SK-N-SH (cell line): ENCODE results near the gene C1QTNF4. TPM values are rescaled to one million over a fixed set of nuclear protein-coding genes. Genes with fewer than 3 reads are reported as not detected.

Source experiments
- CTCF ChIA-PET: fragments of 300-600, 350-600 bp; formaldehyde crosslinking; extraction: SDS; loops from one replicate; lab custom pipeline; 2021; lab: Yijun Ruan, JAX
- POLR2A ChIA-PET: fragments of 350-600 bp; sonication (Branson Sonifier 250); formaldehyde crosslinking; extraction: SDS; loops from one replicate; lab custom pipeline; 2020; ENCODE audit warnings: antibody characterized with exemption, inconsistent platforms; lab: Yijun Ruan, JAX
- DNase-seq: peaks from one replicate; pipeline ENCODE4 v3.0.0; 2012
- H2AFZ ChIP-seq: fragments of 200-600 bp; sonication (generic); 2 replicates; pipeline ENCODE4 v1.8.1; 2016; ENCODE audit warnings: antibody characterized with exemption, mild to moderate bottlenecking, low read depth
- H3F3A ChIP-seq: fragments of 200-600 bp; sonication (generic); replicated peaks from 2 replicates; pipeline ENCODE3; 2016; ENCODE audit warnings: antibody characterized with exemption, mild to moderate bottlenecking; ENCODE audit not compliant: insufficient read depth
- H3K27ac ChIP-seq, 2 experiments: fragments of 200-500 bp in 1 of 2; fragments of 200-600 bp in 1 of 2; sonication (Bioruptor generic) in 1 of 2; sonication (generic), shearing (Covaris generic) in 1 of 2; 2 replicates each; pipeline versions ENCODE4 v1.5.1 to v1.6.1; 2014 to 2016; ENCODE audit warnings: low read depth in 2 of 2, inconsistent platforms in 1 of 2, low read length in 1 of 2, mild to moderate bottlenecking in 1 of 2, mixed read lengths in 1 of 2
- H3K27me3 ChIP-seq: fragments of 200-600 bp; sonication (generic), shearing (Covaris generic); 2 replicates; pipeline ENCODE4 v1.6.1; 2016; ENCODE audit warnings: mixed run types; ENCODE audit not compliant: insufficient read depth
- H3K36me3 ChIP-seq, 2 experiments: fragments of 200-500 bp in 1 of 2; fragments of 200-600 bp in 1 of 2; sonication (Bioruptor generic) in 1 of 2; sonication (generic) in 1 of 2; replicated peaks in 1 of 2; 2 replicates each; pipeline versions ENCODE3 to v1.5.1; 2014 to 2016; ENCODE audit warnings: low read length in 1 of 2, mild to moderate bottlenecking in 1 of 2; ENCODE audit not compliant: insufficient read depth in 2 of 2, control insufficient read depth in 1 of 2
- H3K4me1 ChIP-seq, 2 experiments: fragments of 200-500 bp in 1 of 2; fragments of 200-600 bp in 1 of 2; sonication (Bioruptor generic) in 1 of 2; sonication (generic), shearing (Covaris generic) in 1 of 2; 2 replicates each; pipeline versions ENCODE4 v1.5.1 to v1.6.1; 2014 to 2016; ENCODE audit warnings: low read depth in 1 of 2, low read length in 1 of 2, mixed run types in 1 of 2; ENCODE audit not compliant: insufficient read depth in 2 of 2, control insufficient read depth in 1 of 2
- H3K4me2 ChIP-seq: fragments of 200-600 bp; sonication (generic), shearing (Covaris generic); 2 replicates; pipeline ENCODE4 v1.6.1; 2017; ENCODE audit warnings: mixed run types
- H3K4me3 ChIP-seq, 2 experiments: fragments of 200-500 bp in 1 of 2; fragments of 200-600 bp in 1 of 2; sonication (Bioruptor generic) in 1 of 2; sonication (generic), shearing (Covaris generic) in 1 of 2; 2 replicates each; pipeline versions ENCODE4 v1.5.1 to v1.8.1; 2014 to 2016; ENCODE audit warnings: low read depth in 2 of 2, inconsistent platforms in 1 of 2, low read length in 1 of 2, mild to moderate bottlenecking in 1 of 2, mixed read lengths in 1 of 2, moderate library complexity in 1 of 2
- H3K79me2 ChIP-seq: fragments of 200-600 bp; sonication (generic); 2 replicates; pipeline ENCODE4 v1.8.1; 2017; ENCODE audit warnings: mild to moderate bottlenecking; ENCODE audit not compliant: insufficient read depth
- H3K9ac ChIP-seq: fragments of 200-600 bp; sonication (generic); 2 replicates; pipeline ENCODE4 v1.6.1; 2017; ENCODE audit warnings: mixed run types
- H3K9me2 ChIP-seq: fragments of 200-600 bp; sonication (generic); 2 replicates; pipeline ENCODE4 v1.6.1; 2017; ENCODE audit warnings: mixed run types
- H3K9me3 ChIP-seq: fragments of 200-600 bp; sonication (generic); 2 replicates; pipeline ENCODE4 v1.6.1; 2017; ENCODE audit warnings: mixed run types, mild to moderate bottlenecking, moderate library complexity
- H4K20me1 ChIP-seq: fragments of 200-600 bp; sonication (generic); 2 replicates; pipeline ENCODE4 v1.6.1; 2017; ENCODE audit warnings: mild to moderate bottlenecking, mixed run types; ENCODE audit not compliant: insufficient read depth
- ELF1 ChIP-seq: IDR thresholded peaks from 2 replicates; pipeline ENCODE4 v1.4.0; 2012
- EZH2phosphoT487 ChIP-seq: fragments of 200-600 bp; sonication (generic); IDR thresholded peaks from 2 replicates; pipeline ENCODE4 v1.6.1; 2017; ENCODE audit warnings: low read depth, mixed run types, mild to moderate bottlenecking, antibody characterized with exemption, moderate library complexity, borderline replicate concordance
- FOXJ3 ChIP-seq: sonication (generic); formaldehyde crosslinking; IDR thresholded peaks from 2 replicates; pipeline ENCODE4 v1.5.1; 2020; ENCODE audit warnings: mild to moderate bottlenecking, missing genetic modification reagents
- GATA2 ChIP-seq: sonication (generic); formaldehyde crosslinking; IDR thresholded peaks from 2 replicates; pipeline ENCODE4 v1.5.0; 2020; ENCODE audit warnings: mild to moderate bottlenecking, missing genetic modification reagents
- JUND ChIP-seq: IDR thresholded peaks from 2 replicates; pipeline ENCODE4 v1.4.0; 2012
- MEF2A ChIP-seq: IDR thresholded peaks from 2 replicates; pipeline ENCODE4 v1.4.0; 2012; ENCODE audit warnings: low read depth, borderline replicate concordance
- MXI1 ChIP-seq: IDR thresholded peaks from 2 replicates; pipeline ENCODE4 v1.6.1; 2012; ENCODE audit warnings: mild to moderate bottlenecking, low read depth, low read length, improper control_type of control experiment
- NFIC ChIP-seq: IDR thresholded peaks from 2 replicates; pipeline ENCODE4 v1.4.0; 2012; ENCODE audit warnings: borderline replicate concordance
- RAD21 ChIP-seq: IDR thresholded peaks from 2 replicates; pipeline ENCODE4 v1.6.1; 2012; ENCODE audit warnings: mild to moderate bottlenecking, low read length
- REST ChIP-seq: IDR thresholded peaks from 2 replicates; pipeline ENCODE4 v1.6.1; 2012; ENCODE audit warnings: mild to moderate bottlenecking, low read depth, low read length, moderate library complexity
- RFX5 ChIP-seq: IDR thresholded peaks from 2 replicates; pipeline ENCODE4 v1.6.1; 2012; ENCODE audit warnings: mild to moderate bottlenecking, improper control_type of control experiment, low read length
- RXRA ChIP-seq: IDR thresholded peaks from 2 replicates; pipeline ENCODE4 v1.4.0; 2012; ENCODE audit warnings: low read depth, mild to moderate bottlenecking, borderline replicate concordance
- SIN3A ChIP-seq: IDR thresholded peaks from 2 replicates; pipeline ENCODE4 v1.6.1; 2012; ENCODE audit warnings: low read depth, mild to moderate bottlenecking, low read length, moderate library complexity, borderline replicate concordance
- SMC3 ChIP-seq: IDR thresholded peaks from 2 replicates; pipeline ENCODE4 v1.6.1; 2012; ENCODE audit warnings: low read depth, low read length, improper control_type of control experiment
- TCF12 ChIP-seq: IDR thresholded peaks from 2 replicates; pipeline ENCODE4 v1.4.0; 2012
- TEAD4 ChIP-seq: IDR thresholded peaks from 2 replicates; pipeline ENCODE4 v1.4.0; 2012; ENCODE audit warnings: mild to moderate bottlenecking, borderline replicate concordance; ENCODE audit not compliant: insufficient read depth
- USF1 ChIP-seq: IDR thresholded peaks from 2 replicates; pipeline ENCODE4 v1.4.0; 2012; ENCODE audit warnings: low read depth, borderline replicate concordance
- USF2 ChIP-seq: fragments of 150-350 bp; IDR thresholded peaks from 2 replicates; pipeline ENCODE4 v1.6.1; 2017; ENCODE audit warnings: antibody characterized with exemption, low read length, low read depth, borderline replicate concordance
- WGBS: methylation state at CpG from one replicate; pipeline ENCODE4 v1.1.6; 2017; ENCODE audit warnings: low lambda C conversion rate; 5-methylcytosine and 5-hydroxymethylcytosine counted together
- polyA plus RNA-seq, 3 experiments: library from polyadenylated mRNA; depleted of rRNA; stranded (reverse); fragments of >200 nt; gene quantifications; 2 replicates each; pipeline ENCODE4 v1.2.3, GENCODE V29; 2012
- TF ChIP-seq, protein P1 (sequence below): fragments of 150-350 bp; IDR thresholded peaks from 2 replicates; pipeline ENCODE4 v1.6.1; 2016; ENCODE audit warnings: mild to moderate bottlenecking, low read depth, low read length
- TF ChIP-seq, protein P2 (sequence below): fragments of 200-600 bp; sonication (generic); IDR thresholded peaks from 2 replicates; pipeline ENCODE4 v1.6.1; 2017; ENCODE audit warnings: antibody characterized with exemption, mild to moderate bottlenecking, moderate library complexity

Gene C1QTNF4
- polyA plus RNA-seq, 1 of the 3 experiments (the other 2 are of a cell fraction): 0.08 TPM

GRCh38 chr11:47583844-47584243, 10.4 kb downstream of the C1QTNF4 start:
- no peak for DNase-seq

More at GRCh38 chr11:47583844-47584243, 10.4 kb downstream of the C1QTNF4 start:
- Histone ChIP-seq H3K4me3 (no peak overlapping the region), H3K27ac (no peak overlapping the region), H3K9me2 (no peaks in the 10 kb centered on the region), H3F3A (no peaks in the 10 kb centered on the region), H4K20me1 (no peaks in the 10 kb centered on the region), H3K9ac (no peak overlapping the region), H3K4me2 (no peak overlapping the region), H3K36me3 (peaks cover 34 to 38% of the 10 kb centered on the region in 2 experiments), H3K27me3 (no peaks in the 10 kb centered on the region), H2AFZ (no peak overlapping the region), H3K4me1 (peaks cover 0 to 9% of the 10 kb centered on the region in 2 experiments; a peak in 3 of 4 replicates), H3K9me3 (no peaks in the 10 kb centered on the region), H3K79me2 (peaks cover 24% of the 10 kb centered on the region)
- TF ChIP-seq MXI1: no peak
- no peak for TF ChIP-seq REST
- TF ChIP-seq USF1: no peak
- TF ChIP-seq SMC3: no peak
- TF ChIP-seq TEAD4: no peak
- TF ChIP-seq SIN3A: no peak
- TF ChIP-seq TCF12: no peak
- TF ChIP-seq, protein P1, sequence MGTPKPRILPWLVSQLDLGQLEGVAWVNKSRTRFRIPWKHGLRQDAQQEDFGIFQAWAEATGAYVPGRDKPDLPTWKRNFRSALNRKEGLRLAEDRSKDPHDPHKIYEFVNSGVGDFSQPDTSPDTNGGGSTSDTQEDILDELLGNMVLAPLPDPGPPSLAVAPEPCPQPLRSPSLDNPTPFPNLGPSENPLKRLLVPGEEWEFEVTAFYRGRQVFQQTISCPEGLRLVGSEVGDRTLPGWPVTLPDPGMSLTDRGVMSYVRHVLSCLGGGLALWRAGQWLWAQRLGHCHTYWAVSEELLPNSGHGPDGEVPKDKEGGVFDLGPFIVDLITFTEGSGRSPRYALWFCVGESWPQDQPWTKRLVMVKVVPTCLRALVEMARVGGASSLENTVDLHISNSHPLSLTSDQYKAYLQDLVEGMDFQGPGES: no peak
- TF ChIP-seq EZH2phosphoT487: no peak
- no peak for TF ChIP-seq MEF2A
- no peak for TF ChIP-seq RFX5
- TF ChIP-seq RAD21: no peak
- TF ChIP-seq, protein P2, sequence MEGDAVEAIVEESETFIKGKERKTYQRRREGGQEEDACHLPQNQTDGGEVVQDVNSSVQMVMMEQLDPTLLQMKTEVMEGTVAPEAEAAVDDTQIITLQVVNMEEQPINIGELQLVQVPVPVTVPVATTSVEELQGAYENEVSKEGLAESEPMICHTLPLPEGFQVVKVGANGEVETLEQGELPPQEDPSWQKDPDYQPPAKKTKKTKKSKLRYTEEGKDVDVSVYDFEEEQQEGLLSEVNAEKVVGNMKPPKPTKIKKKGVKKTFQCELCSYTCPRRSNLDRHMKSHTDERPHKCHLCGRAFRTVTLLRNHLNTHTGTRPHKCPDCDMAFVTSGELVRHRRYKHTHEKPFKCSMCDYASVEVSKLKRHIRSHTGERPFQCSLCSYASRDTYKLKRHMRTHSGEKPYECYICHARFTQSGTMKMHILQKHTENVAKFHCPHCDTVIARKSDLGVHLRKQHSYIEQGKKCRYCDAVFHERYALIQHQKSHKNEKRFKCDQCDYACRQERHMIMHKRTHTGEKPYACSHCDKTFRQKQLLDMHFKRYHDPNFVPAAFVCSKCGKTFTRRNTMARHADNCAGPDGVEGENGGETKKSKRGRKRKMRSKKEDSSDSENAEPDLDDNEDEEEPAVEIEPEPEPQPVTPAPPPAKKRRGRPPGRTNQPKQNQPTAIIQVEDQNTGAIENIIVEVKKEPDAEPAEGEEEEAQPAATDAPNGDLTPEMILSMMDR: no peak
- TF ChIP-seq NFIC: no peak
- no peak for TF ChIP-seq JUND
- no peak for TF ChIP-seq RXRA
- TF ChIP-seq USF2: no peak
- TF ChIP-seq GATA2: no peak
- no peak for TF ChIP-seq FOXJ3 (CRISPR knock-in tag)
- no peak for TF ChIP-seq ELF1
- WGBS: 93% methylated on average over 5 of the region's 5 CpGs
- ChIA-PET POLR2A (no interaction called here), CTCF (no interaction called here)
